Suppressor macrophage treated with lipopolysaccharide for 1 hour (primary cell): ENCODE results near the gene FNDC5.

Source experiments
- DNase-seq, 3 donors: peaks; one replicate each; pipeline ENCODE4 v3.0.0-alpha.2; 2020 to 2022

The FNDC5 gene

DNA sequence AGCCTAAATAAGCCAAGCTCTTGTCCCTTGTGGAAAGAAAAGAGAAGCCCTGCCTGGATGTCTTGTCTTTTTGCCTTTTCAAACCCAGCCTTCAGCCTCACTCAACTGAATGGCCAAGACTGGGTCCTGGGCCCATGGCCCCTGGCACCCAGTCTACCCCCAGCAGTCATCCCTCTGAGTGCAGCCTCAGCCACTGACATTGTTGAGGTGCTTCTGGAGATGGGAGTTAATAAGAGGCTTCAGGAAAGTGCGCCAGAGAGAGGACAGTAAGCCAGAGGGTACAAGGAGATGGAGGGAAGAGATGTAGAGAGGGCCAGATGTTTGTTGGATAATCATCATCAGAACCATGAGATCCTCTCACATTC lies 6.8 kb downstream of the FNDC5 start:
- DNase-seq = no peak

DNA sequence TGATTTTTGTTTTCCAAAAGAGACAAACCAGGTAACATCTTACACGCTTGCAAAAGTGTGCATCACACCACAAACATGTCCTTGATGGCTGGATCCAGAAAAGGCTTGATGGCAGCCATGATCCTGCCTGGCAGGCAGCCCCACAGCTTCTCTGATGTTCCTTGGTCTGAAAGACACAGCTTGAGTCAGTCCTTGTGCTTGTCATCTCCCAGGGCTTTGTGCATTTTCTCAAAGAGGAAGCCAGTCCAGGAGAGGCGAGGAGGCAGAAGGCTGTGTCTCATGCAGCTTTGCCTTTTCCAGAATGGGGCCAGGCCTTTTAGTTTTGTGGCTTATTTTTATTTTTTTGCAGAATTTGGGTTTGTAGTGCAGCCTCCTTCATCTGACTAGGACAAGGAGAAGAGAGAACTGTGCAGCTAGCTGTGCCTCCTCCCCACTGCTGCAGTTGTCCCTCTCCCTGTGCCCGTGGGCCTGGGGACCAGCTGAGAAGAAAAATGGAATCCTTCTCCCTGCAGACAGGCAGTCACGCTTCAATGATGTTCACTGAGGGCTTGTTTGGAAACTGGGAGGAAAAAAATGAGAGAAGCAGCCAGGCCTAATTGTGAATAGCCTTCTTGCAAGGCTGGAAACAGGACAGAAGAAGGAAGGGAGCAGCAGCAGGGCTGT lies 7.4 kb downstream of the FNDC5 start:
- DNase-seq = peak; percentile 49 to 63 (median 51)

DNA sequence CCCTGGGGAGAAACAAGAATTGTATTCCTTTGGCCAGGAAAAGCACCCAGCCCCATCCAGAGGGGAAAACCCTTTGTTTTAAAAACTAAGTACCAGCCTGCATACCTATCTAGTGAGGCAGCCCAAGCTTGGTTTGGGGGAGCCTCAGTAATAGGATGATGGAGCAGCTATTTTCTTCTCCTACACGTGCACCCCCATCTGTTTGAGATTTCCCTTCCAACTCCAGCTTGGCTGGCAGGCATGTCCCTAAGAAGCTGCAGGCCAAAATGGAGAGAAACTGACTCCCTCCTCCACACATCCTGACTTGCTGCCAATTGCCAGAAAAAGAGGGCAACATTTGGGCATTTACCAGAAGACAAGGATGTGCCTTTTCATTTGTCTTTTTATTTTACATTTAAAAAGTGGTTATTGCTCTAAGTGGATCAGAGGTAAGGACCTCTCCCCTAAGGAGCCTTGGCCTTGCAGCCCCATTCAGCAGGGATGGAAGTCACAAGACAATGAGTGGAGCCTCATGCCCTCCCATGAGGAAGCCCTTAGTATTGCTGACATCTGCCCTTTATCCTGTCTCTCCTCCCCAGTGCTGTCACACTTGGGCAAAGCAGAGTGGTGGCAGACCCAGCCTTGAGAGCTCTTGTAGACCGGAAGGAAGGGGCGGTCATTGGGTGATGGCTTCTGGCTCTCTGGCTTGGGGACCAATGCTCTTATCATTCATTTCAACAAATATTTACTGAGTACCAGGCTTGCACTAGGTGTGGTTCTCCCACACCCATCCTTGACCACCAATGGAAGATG lies 8.6 kb downstream of the FNDC5 start:
- peak; percentile 61 to 73 (median 71) for DNase-seq

DNA sequence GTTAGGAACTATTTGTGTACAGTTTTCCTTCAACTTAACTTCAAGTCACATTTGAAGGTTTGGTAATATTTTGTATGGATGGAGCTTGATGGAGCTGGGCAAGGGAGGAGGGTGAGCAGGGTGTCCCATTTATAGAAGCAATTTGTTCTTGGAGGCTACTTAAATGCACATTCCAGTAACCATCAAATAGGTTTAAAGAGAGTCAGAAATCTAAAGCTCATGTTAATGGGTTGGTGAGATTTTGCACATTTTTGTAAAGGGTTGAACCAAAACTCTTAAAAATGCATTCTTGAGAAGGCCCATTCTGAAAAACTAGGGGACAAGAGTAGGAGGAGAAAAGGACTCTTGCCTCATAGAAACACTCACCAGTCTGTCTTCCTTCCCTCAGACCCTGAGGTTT lies 10.1 kb downstream of the FNDC5 start:
- DNase-seq = no peak

DNA sequence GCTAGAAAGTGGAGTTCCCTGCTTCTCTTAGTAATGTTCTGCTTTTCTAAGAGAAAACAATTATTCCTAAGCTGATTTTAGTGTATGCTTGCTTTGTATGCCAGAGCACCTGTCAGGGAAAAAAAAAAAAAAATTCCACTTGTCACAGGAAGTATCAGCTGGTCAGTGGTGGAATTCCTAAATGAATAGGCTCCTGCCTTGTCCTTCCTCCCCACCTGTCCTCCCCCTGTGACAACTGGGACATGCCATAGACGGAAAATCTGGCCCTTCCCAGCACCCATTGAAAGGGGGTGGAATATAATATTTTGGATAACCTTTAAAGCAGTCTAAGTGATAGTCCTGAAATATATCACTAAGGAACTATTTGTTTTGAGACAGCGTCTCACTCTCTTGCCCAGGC lies 10.8 kb downstream of the FNDC5 start:
- DNase-seq = no peak

DNA sequence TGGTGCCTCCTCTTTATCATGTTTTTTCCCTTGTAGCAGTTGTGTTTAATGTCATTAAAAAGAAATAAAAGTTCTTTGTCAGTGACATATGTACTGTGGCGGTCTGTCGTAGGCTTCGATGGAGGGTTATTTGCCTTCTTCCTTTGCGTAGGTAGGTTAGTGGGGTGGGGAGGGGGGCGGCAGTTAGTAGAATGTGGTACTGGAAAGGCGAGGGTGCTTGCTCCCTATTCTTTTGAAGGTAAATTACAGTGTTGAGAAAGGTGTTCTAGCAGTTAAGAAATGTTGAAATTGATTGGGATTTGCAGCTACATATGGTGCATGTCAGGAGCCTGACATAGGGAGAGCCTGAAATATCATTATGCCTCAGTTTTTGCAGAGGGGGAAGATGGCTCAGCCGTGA lies 11.9 kb downstream of the FNDC5 start:
- no peak for DNase-seq

DNA sequence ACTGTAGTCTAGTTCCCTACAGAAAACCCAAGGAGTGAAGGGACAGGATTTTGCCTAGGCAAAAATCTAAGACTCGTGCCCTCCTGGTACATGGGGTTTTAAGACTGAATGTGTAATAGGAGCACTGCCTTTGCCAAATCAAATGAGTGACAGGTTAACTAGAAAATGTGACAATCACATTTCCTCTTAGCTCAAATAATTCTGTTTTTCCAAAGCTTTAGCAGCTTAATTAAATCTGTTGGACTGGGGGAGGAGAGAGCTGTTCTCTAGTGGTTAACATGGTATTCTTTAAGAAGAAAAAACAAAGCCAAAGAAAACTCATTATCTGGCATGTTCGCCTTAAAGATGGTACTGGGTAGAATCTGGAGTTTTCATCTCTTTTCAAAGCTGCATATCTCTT lies 12.6 kb downstream of the FNDC5 start:
- no peak for DNase-seq

DNA sequence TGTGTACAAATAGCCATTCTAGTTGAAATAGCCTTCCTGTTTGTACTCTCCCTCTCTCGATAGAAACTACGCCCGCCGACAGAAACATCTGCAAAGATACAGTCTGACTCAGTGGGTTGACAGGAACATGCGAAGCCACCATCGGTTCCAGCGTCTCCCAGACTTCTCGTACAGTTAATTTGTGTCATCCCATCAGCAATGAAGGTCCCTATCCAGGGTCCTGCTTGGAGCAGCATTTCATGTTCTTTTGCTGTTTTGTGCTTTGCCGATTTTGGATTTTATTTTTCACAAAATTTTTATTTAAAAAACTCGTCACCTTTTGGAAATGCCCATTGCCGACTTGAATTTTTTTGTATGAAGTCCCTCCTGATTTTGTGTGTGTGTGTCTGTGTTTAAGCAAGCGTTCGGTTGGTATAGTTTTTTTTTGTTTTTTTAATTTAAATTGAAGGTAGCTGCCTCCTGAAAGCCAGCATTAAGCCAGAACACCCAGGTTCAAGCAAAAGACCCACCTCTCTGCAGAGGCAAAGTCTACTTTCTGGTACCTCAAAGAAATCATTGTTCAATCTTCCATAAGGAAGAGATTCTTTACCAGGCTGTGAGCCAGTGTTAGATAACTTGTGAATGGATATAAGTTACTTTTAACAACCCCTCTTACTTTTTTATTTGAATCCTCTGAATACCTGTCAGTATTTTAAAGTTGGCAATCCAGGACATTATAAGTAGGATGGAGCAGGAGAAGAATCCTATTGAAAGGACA lies 14.7 kb downstream of the FNDC5 start:
- no peak for DNase-seq

DNA sequence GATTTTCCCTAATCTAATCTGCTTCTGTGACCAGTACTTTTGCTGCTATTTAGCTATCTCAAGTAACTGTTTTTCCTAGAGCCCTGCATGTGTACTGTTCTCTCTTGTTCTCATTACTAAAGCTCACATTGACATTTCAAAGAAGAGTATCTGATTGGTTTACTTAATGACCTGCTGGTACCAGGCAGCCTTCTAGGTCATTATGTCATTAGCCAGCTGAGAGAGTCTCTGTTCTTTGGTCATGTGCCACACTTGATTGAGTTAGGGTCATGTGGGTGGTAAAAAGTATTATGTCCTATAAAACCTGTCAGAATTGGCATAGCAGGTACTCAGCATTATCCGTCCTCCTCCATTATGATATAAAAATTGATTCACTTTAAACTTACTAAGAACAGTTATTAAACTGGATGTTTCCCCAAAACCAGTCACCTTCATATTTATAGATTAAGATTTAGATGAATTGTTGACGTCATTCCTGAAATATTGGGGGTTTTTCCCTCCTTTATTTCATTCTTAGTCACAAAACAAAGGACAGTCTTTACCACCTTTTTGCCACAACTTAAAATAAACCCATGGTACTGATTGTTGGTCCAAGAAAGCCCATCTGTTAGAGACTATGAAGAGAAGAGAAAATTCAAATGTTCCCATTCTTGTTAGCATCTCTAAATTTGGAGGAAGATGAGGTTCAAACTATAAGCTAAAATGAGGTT lies 22.2 kb downstream of the FNDC5 start:
- DNase-seq = no peak

DNA sequence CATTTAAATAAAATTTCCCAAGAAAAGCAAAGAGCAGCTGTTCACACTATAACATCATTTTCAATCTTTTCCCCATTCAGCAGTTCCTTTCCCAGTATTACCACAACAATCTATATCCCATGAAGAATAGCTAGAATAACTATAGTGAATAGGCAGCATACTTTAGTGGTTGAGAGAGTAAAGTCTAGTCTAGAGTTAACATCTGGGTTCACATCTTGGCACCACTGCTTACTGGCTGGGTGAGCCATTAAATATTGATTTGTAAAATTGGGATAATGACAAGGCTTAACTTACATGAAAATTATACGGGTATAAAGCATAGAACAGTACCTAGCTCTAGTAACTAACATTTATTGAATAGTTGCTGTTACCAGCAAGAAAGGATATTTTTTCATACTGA lies 38.8 kb downstream of the FNDC5 start:
- DNase-seq = no peak

DNA sequence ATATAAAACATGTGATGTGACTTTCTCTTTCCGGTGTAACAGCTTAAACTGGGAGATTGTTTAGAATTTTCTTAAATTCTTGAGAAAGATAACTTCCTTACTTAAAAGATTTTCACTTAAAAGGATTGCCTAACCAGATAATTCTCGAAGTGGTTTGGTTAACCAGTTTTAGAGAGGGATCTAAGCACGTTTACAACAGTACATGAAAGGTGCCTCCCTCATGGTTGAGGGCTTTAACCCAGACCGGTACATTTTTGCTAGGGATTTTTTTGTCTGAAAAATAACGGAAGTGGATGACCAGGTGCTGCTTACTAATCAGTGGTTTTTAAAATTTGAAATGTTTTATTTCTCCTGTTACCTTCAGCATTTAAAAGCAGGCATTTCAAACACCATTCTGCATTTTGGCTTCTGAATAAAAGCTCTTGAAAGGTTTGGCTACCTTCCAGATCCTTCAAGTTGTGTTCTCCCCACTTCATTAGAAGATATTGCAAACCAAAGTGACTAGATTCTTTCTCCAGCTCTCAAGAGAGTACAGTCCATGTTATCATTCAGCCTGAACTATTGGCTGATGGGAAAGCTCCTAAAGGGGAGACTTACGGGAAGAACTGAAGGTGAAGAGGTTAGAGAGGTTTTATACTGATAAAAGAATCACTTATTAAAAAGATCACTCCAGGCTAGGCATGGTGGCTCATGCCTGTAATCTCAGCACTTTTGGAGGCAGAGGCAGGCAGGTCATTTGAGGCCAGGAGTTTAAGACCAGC lies 40.4 kb downstream of the FNDC5 start:
- DNase-seq = no peak

DNA sequence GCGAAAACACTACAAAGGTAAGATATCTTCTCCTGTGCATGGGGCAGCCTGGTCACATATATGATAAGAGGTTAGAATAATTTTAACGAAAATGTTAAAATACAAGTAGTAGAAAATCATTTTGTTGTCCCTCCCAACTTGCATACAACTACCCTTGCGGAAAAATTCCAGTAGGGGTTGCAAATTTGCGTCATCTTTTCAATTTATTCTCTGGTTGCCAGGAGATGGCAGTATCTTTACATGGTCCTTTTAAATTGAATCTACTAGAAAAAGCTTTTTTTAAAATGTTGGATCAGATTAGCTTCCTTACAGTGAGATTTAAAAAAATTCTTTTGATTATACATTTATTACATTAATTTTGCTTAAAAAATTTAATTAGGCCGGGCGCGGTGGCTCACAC lies 42.4 kb downstream of the FNDC5 start:
- peak; percentile 25 to 48 (median 33) for DNase-seq

DNA sequence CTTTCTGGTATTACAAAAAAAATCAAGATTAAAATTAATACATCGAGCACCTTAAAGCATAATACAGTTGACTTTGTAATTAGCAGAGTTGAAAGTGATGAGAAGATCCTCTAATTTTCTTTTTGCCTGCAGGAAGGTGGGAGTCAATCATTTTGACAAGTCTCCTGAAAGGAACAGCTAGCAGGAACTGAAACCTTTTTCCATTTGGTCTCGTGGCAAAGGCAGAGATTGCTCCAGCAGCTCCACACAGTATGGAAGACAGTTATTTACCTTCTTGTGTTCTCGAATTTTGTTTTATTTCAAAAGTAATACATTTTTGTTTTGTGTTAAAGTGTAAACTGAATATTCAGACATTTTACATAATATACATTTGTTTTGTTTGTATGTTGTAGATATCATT lies 45.5 kb downstream of the FNDC5 start:
- DNase-seq = peak; percentile 24 to 28 (median 28)

DNA sequence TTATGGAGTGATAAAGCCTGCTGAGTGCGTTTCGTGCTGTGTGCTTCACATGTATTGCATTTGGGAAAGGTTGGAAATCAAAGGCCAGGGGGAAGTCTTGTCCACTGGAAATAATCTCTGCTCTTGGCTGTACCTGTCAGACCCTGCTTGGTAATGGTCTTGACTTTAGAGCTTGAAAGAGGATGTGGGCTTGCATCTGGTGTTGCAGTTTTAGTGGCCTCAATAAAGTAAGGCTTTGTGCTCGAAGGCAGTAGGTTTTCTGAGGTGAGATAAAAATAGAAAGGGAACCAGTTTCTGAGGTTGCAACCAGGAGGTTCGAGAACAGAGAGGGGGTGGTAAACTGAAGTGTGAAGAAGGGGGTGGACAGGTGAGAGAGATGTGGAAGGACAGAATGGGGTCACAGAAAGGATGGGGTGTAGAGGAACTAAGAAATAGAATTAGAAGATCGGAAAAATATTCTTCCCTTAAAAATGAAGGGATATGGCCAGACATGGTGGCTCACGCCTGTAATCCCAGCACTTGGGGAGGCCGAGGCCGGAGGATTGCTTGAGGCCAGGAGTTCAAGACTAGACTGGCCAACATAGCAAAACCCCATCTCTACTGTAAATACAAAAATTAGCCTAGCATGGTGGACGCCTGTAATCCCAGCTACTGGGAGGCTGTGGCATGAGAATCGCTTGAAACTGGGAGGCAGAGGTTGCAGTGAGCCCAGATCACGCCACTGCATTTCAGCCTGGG lies 51.7 kb downstream of the FNDC5 start:
- peak in 1 of 3 donors; percentile 4 for DNase-seq

DNA sequence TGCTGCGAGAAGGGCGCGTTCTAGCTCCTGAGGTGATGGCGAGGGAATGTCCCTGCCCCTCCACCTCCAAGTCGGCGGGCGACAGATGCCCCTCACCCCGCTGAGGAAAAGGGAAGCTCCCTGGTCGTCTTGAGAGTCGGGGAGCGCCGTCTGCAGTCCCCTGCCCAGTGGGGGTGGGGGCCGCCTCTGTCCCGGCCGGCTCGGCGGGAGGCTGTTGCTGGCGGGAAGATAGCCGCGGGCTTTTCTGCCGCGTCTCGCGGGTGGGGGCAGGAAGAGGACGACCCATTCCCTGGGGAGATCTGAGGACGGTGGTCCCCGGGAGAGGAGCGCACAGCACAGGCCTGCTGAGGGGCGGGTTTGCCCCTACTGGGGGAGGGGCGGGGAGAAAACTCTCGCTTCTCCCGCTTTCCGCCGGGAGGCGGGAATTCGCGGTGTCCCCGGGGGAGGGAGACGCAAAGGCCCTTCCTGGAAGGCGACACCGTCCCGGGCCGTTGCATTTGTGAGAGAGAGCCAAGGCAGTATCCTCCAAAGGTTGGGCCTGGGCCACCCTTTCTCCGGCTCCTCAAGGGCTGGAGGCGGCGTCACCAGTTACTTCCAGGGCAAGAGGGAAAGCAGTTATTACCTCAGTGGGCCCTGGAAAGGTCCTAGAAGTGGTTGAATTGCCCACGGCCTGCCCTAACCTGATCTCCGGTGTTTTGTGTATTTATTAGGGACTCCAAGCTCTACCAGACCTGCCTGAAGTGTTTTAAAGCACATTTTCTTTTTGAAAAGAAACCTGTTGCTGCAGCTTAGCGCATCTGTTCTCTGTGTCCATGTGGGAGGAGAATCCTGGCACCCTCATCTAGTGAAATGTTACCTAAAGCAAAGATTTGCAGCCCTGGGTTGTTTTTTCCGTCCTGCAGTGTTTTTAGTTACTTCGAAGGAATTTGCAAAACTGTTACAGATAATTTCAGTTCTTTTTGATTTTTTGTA lies 52.6 kb downstream of the FNDC5 start:
- DNase-seq = peak; percentile 37 to 67 (median 43)

DNA sequence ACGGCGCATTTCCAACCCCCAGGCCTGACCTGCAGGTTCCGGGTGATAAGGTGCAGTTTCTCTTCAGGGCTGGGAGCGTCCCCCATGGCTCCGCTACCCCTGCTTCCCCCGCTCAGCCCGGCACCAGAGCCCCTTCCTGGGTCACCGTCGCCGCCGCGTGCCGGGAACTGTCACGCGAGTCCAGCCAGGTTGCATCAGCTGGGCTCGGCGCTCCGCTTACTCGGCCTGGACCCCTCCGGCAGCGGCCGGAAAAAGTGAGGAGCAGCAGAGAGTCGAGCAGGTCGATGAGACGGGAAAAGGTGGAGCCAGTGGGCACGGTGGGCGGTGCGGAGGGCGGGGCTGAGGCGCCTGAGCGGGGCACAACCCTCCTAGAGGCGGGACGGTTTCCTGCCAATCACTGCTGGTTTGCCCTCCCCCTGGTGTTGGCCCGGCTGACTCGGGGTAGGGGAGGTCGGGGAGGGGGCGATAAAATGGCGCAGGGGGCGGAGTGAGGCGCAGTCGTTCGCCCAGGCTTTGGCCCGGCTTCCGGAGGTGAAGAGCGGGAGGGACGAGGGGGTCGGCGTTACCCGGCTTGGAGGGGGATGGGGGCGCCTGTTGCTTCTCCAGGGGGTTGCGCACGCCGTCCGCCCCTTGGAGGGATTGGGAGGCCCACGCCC lies 53.4 kb downstream of the FNDC5 start, which contains the start of the genes S100PBP and YARS1:
TSS of gene S100PBP (plus strand) at position 495 of the 656 bp plus-strand sequence. CDS start 8,447 bp downstream, outside the sequence.
TSS of gene YARS1 (minus strand) at position 200 of the 656 bp plus-strand sequence. CDS start at position 86, 114 bp downstream.
- DNase-seq = peak; percentile 99

DNA sequence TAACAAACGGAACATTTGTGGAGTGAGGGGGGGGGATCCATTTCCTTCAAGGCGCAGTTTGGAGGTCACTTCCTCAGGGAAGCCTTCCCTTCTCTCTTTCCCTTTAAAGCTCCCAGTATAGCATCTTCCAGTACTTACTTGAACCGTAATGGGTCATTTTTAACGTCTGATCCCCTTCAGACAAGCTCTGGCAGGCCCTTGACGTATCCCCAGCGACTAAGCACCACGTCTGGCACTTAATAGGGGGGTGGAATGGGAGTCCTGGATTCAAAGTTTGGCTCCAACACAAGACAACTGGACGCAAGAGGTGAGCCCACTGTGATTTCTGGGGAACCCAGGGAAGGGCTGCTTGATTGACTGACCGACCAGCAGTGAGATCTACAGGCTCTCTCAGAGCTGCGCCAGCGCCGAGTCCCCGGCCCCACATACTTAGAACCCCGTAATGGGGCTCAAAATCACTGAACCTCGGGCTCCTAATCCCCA lies 54.0 kb downstream of the FNDC5 start:
- DNase-seq = peak; percentile 31 to 39 (median 32)

DNA sequence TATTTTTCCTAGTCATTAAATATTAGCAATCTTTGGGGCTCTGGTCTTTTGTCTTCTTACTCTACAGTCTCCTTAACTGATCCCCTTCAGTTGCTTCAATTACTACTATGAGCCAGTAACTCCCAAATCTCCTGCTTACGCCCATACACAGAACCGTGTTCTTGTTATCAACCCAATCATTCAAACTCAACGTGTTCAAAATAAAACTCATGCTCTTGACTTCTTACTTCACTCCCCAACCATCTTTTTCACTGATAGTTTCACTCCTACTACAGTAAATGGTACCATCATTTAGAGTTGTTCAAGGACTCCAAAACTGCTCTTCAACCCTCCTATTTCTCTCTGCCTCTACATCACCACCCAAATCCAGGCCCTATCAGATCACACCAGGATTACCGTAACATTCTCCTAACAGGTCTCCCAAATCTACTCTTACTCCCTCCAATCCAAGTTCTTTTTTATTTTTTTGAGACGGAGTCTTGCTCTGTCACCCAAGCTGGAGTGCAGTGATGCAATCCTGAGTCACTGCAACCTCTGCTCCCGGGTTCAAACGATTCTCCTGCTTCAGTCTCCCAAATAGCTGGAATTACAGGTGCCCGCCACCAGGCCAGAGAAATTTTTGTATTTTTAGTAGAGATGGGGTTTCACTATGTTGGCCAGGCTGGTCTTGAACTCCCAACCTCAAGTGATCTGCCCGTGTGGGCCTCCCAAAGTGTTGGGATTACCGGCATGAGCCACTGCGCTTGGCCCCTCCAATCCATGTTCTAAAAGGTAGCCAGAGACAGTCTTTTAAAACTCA lies 56.6 kb downstream of the FNDC5 start:
- peak in 2 of 3 donors; percentile 41 to 53 for DNase-seq
